SK-N-MC (cell line): ENCODE results near the gene SH3RF3.

Experiments used
- DNase-seq: peaks from one replicate; pipeline ENCODE4 v3.0.0-alpha.2; 2011; ENCODE audit warnings: low read depth, low spot score
- H3K27ac ChIP-seq: fragments of 200-600 bp; sonication (generic); 2 replicates; pipeline ENCODE4 v1.5.1; 2016; ENCODE audit warnings: mixed run types
- H3K36me3 ChIP-seq: fragments of 200-600 bp; sonication (generic); 2 replicates; pipeline ENCODE4 v1.6.1; 2017; ENCODE audit warnings: antibody characterized with exemption, low read length, mixed read lengths; ENCODE audit not compliant: insufficient read depth
- H3K4me3 ChIP-seq: fragments of 200-600 bp; sonication (generic); 2 replicates; pipeline ENCODE4 v1.5.1; 2016
- H3K9ac ChIP-seq: fragments of 200-600 bp; sonication (generic); 2 replicates; pipeline ENCODE4 v1.8.0; 2017; ENCODE audit warnings: mixed run types, mixed read lengths; ENCODE audit not compliant: insufficient read length
- H3K9me3 ChIP-seq: fragments of 200-600 bp; sonication (generic); 2 replicates; pipeline ENCODE4 v1.6.1; 2017; ENCODE audit warnings: low read depth, mild to moderate bottlenecking, antibody characterized with exemption, low read length, moderate library complexity, mixed read lengths
- EZH2 ChIP-seq: fragments of 200-600 bp; sonication (generic); IDR thresholded peaks from one replicate; pipeline ENCODE4 v1.6.1; 2017; ENCODE audit warnings: antibody characterized with exemption
- FOXP2 ChIP-seq: optimal IDR thresholded peaks from 2 replicates; pipeline ENCODE3; 2011; ENCODE audit warnings: mild to moderate bottlenecking, moderate library complexity; ENCODE audit not compliant: insufficient read depth; ENCODE audit errors: extremely low read length, control extremely low read depth
- POLR2AphosphoS5 ChIP-seq: IDR thresholded peaks from 2 replicates; pipeline ENCODE4 v1.6.1; 2012; ENCODE audit warnings: mild to moderate bottlenecking, low read depth, low read length, borderline replicate concordance

The SH3RF3 gene

DNA sequence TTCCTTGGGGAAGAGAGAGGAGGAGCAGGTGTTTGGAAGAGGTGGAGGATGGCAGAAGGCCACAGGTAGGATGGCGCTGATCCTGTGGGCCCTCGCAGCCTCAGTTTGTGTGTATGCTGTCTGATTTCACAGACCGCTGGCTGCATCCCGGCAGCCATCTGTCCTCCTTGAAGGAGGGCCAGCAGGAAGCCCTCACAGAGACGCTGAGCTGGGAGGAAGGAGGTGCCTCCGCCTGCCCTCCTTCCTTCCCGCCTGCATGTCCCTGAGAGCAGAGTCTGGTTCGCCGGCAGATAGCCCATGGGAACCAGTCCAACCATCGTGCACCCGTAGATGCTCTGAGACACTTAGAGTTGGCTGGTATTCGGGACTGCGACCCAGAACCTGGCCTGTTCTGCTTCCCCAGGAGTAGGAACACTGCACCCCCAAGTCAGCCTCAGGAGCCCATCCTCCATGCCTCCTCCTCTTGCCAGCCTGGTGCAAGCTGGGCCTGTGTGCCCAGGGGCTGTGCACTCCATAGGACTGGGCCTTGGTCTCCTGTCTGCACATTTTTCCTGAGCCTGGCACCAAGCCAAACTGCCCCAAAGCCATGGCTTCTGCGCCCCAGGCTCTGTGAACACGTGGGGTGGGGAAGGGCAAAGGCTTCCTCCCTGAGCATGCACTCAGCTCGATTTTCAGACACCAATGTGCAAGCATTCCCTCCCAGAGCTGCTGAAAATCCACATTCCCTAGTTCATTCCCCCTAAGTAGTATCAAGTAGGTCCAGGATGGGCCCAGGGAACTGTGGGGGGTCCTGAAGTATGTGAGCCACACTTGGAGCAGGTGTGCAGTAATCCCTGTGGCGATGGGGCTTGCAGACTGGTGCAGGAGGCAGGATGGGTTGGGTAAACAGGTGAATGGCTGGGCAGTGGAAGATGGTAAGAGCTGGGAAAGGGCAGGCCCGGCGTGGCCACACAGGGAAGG is 369.2 kb downstream of the SH3RF3 start:
- no peak overlapping the region for H3K4me3 ChIP-seq
- no peak overlapping the region for H3K27ac ChIP-seq

DNA sequence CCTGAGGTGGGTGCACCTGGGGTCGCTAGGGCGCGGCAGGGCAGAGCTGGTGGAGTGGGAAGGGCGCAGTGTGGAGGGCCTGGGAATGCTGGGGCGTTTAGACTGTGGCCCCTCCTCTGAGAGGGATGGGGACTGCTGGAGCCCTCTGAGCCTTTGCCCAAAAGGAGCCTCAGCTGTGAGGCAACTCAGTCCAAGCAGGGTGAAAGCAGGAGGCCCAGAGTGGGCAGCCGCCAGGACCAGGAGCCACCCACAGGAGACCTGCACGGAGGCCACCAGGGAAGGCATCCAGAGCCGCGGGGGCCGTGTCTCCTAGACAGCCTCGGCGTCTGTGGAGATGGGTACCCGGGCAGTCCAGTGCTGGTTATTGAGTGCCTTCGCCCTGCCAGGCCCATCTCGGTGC is 369.9 kb downstream of the SH3RF3 start:
- no peak overlapping the region for H3K4me3 ChIP-seq
- H3K27ac ChIP-seq, result no peak overlapping the region
- H3K36me3 ChIP-seq, result no peaks in the 10 kb centered on the region
- TF ChIP-seq EZH2 (no peak), POLR2AphosphoS5 (no peak), FOXP2 (no peak)
- H3K9me3 ChIP-seq, result no peaks in the 10 kb centered on the region
- H3K9ac ChIP-seq, result no peak overlapping the region
- DNase-seq, result no peak

More for the DNA sequence above, 369.2 kb downstream of the SH3RF3 start:
- no peak for DNase-seq
- TF ChIP-seq EZH2 (no peak), POLR2AphosphoS5 (no peak), FOXP2 (no peak)
- Histone ChIP-seq H3K36me3 (no peaks in the 10 kb centered on the region), H3K9me3 (no peaks in the 10 kb centered on the region), H3K9ac (no peak overlapping the region)

DNA sequence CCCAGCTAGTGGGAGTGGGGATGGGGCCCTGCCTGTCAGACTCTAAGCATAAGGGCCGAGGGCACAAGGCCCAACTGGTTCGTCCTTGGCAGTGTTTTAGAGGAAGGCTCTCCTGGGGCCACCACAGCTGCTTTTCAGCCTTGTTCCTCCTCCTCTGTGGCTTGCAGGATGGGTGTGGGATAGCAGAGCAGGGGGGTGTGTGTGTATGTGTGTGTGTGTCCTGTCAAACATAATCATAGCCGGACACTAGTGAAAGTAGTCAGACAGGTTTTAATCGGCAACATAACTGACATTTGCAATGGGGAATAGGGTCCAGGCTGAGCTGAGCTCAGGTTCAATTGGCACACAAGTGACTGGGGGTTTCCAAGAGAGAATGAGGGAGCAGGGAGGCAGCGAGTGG is 370.6 kb downstream of the SH3RF3 start:
- H3K4me3 ChIP-seq, result no peak overlapping the region
- no peak for DNase-seq
- H3K27ac ChIP-seq, result no peak overlapping the region
- no peak overlapping the region for H3K9ac ChIP-seq
- no peaks in the 10 kb centered on the region for H3K9me3 ChIP-seq
- TF ChIP-seq POLR2AphosphoS5 (no peak), FOXP2 (no peak), EZH2 (no peak)
- no peaks in the 10 kb centered on the region for H3K36me3 ChIP-seq

DNA sequence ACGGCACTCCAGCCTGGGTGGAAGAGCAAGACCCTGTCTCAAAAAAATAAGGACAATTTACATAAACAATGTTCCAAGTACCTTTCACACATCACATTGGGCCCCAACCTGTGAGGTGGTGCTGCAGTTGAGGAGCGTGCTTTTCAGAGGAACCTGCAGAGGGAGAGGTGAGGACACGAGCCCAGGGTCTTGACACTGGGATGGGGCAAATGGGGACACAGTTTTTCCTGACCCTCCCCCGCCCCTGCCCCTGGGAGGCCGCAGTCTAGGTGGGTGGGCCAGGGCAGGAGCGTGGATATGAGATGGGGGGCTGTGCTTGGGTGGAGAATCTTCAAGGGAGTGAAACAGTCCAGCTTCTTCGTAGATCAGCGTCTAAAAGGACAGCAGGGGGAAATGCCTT is 371.9 kb downstream of the SH3RF3 start:
- no peak overlapping the region for H3K9ac ChIP-seq
- no peak overlapping the region for H3K4me3 ChIP-seq
- H3K36me3 ChIP-seq, result no peaks in the 10 kb centered on the region
- H3K27ac ChIP-seq, result no peak overlapping the region
- no peak for DNase-seq
- no peak for TF ChIP-seq EZH2
- TF ChIP-seq FOXP2, result no peak
- TF ChIP-seq POLR2AphosphoS5, result no peak
- H3K9me3 ChIP-seq, result no peaks in the 10 kb centered on the region

DNA sequence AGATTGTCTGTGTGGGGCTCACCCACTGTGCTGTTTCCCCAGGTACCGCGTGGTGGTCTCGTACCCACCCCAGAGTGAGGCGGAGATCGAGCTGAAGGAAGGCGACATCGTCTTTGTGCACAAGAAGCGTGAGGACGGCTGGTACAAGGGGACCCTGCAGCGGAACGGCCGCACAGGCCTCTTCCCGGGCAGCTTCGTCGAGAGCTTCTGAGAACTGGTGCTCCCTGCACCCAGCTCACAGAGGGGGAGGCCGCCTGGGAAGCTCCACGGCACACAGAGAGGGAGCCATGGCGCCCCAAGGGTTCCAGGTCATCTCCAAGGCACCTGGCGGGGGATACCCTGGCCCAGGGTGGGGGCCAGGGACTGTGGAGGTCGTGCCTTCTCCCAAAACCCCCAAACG is 372.5 kb downstream of the SH3RF3 start:
- no peak for DNase-seq
- H3K36me3 ChIP-seq, result no peaks in the 10 kb centered on the region
- H3K27ac ChIP-seq, result no peak overlapping the region
- H3K4me3 ChIP-seq, result no peak overlapping the region
- H3K9me3 ChIP-seq, result no peaks in the 10 kb centered on the region
- H3K9ac ChIP-seq, result no peak overlapping the region
- TF ChIP-seq EZH2 (no peak), POLR2AphosphoS5 (no peak), FOXP2 (no peak)

DNA sequence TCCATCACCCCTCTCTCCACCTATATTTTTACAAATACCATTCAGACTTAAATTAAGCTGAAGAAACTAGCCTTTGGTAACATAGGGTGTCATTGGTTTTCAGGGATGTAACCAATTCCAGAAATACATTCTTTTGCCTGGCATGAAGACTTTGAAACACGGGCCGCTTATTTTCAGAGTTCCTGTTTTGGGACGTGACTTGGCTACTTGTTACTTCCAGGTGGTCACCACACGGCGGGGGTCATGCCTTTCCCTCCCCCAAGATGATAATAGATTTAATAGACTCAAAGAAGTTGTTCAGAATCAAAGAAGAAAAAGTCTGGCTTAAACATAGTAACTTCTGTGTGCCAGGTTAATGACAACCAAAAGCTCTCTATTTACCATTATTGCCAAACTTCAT is 374.2 kb downstream of the SH3RF3 start:
- Histone ChIP-seq H3K9me3 (no peaks in the 10 kb centered on the region), H3K9ac (no peak overlapping the region), H3K36me3 (no peaks in the 10 kb centered on the region), H3K4me3 (no peak overlapping the region), H3K27ac (no peak overlapping the region)
- DNase-seq, result no peak
- TF ChIP-seq EZH2 (no peak), FOXP2 (no peak), POLR2AphosphoS5 (no peak)

DNA sequence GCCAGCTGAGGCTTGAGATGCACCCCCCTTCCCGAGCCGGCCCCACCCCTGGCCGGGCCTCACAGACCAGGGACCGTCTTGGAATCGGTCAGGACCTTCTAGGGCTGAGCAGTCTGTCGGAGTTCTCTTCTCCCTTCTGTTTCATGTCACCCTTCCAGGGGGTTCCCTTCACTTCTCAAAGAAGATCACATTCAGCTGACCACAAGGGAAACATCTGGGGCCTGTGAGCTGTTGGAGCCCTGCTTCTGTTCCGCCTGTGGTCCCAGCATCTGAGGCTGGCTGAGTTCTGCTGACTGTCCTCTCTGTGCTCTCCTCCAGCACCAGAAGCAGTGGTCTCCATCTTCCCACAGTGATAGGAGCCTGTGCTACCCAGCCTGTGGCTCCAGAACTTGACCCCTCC is 378.2 kb downstream of the SH3RF3 start:
- no peak for DNase-seq
- Histone ChIP-seq H3K4me3 (no peak overlapping the region), H3K36me3 (no peaks in the 10 kb centered on the region), H3K27ac (no peak overlapping the region), H3K9me3 (no peaks in the 10 kb centered on the region), H3K9ac (no peak overlapping the region)
- TF ChIP-seq FOXP2 (no peak), POLR2AphosphoS5 (no peak), EZH2 (no peak)

DNA sequence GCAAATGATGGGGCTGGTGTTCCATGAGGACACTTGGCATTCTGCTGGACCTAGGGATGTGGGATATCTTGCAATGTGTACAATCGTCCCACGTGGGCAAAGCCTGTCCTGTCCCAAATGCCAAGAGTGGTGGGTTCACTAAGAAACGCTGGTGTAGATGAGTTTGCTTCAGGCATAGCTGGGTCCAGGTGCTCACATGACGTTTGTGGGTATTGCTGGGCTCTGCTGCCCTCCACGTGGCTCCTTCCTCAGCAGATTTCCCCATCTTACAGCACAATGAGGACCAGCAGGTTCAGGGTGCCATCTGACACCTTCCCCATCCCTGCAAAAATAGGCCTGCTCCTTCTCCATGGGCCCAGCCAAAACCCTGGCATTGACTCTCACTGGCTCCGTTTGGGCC is 378.8 kb downstream of the SH3RF3 start:
- no peak overlapping the region for H3K4me3 ChIP-seq
- H3K36me3 ChIP-seq, result no peaks in the 10 kb centered on the region
- DNase-seq, result no peak
- H3K9ac ChIP-seq, result no peak overlapping the region
- H3K27ac ChIP-seq, result no peak overlapping the region
- TF ChIP-seq FOXP2 (no peak), EZH2 (no peak), POLR2AphosphoS5 (no peak)
- no peaks in the 10 kb centered on the region for H3K9me3 ChIP-seq
